Activated naive CD8-positive, alpha-beta T cell treated with anti-CD3 and anti-CD28 coated beads for 36 hours (primary cell): ENCODE measurements around the gene STARD9. TPM values are rescaled to one million over a fixed set of nuclear protein-coding genes. Genes with fewer than 3 reads are reported as not detected.
A peak's percentile ranks its signal among the peaks of the same experiment; 100 is the strongest.

Source experiments
- DNase-seq: peaks from one replicate; pipeline ENCODE4 v3.0.0; 2021
- H3K27ac Mint-ChIP-seq: one replicate; pipeline ENCODE4 v1.8.0; 2022; ENCODE audit warnings: mild to moderate bottlenecking, moderate library complexity, mixed read lengths
- H3K27me3 Mint-ChIP-seq: one replicate; pipeline ENCODE4 v1.8.0; 2022; ENCODE audit warnings: mild to moderate bottlenecking, mixed read lengths
- H3K36me3 Mint-ChIP-seq: one replicate; pipeline ENCODE4 v1.8.0; 2021; ENCODE audit warnings: mild to moderate bottlenecking, mixed read lengths
- H3K4me1 Mint-ChIP-seq: one replicate; pipeline ENCODE4 v1.8.0; 2021; ENCODE audit warnings: mixed read lengths
- H3K4me3 Mint-ChIP-seq: one replicate; pipeline ENCODE4 v1.8.0; 2022; ENCODE audit warnings: mild to moderate bottlenecking, moderate library complexity, mixed read lengths
- H3K9me3 Mint-ChIP-seq: one replicate; pipeline ENCODE4 v1.8.0; 2022; ENCODE audit warnings: mixed read lengths
- total RNA-seq, 2 experiments: library from RNA; stranded (reverse); gene quantifications; one replicate each; pipeline ENCODE4 v1.2.3, GENCODE V29; 2021

Gene STARD9
- total RNA-seq, 2 experiments from 2014 or later, result 4.2 to 4.4 TPM

- H3K4me1 Mint-ChIP-seq, result peaks cover 52% of the 10 kb centered on the region
- no peak for DNase-seq
- peak overlapping the region; percentile 89 for H3K27ac Mint-ChIP-seq
- no peaks in the 10 kb centered on the region for H3K36me3 Mint-ChIP-seq
- H3K4me3 Mint-ChIP-seq, result peak overlapping the region; percentile 49
- H3K9me3 Mint-ChIP-seq, result no peaks in the 10 kb centered on the region
- no peaks in the 10 kb centered on the region for H3K27me3 Mint-ChIP-seq
Observed at GRCh38 chr15:42604894-42605744, 29.7 kb downstream of the STARD9 start.

GRCh38 chr15:42605796-42606195 lies 30.4 kb downstream of the STARD9 start:
- H3K36me3 Mint-ChIP-seq, result no peaks in the 10 kb centered on the region
- peak overlapping the region; percentile 49 for H3K4me3 Mint-ChIP-seq
- peaks cover 52% of the 10 kb centered on the region for H3K4me1 Mint-ChIP-seq
- DNase-seq, result no peak
- H3K27me3 Mint-ChIP-seq, result no peaks in the 10 kb centered on the region
- H3K27ac Mint-ChIP-seq, result peak overlapping the region; percentile 89
- no peaks in the 10 kb centered on the region for H3K9me3 Mint-ChIP-seq

- H3K4me3 Mint-ChIP-seq, result no peak overlapping the region
- H3K4me1 Mint-ChIP-seq, result peaks cover 52% of the 10 kb centered on the region
- peak overlapping the region; percentile 30 for H3K27ac Mint-ChIP-seq
- H3K36me3 Mint-ChIP-seq, result no peaks in the 10 kb centered on the region
- no peaks in the 10 kb centered on the region for H3K9me3 Mint-ChIP-seq
- no peaks in the 10 kb centered on the region for H3K27me3 Mint-ChIP-seq
- DNase-seq, result peak; percentile 64
Observed at GRCh38 chr15:42608110-42608531, 32.7 kb downstream of the STARD9 start.

GRCh38 chr15:42608752-42609488 lies 33.5 kb downstream of the STARD9 start:
- H3K27ac Mint-ChIP-seq, result peak overlapping the region; percentile 22
- no peaks in the 10 kb centered on the region for H3K9me3 Mint-ChIP-seq
- peak overlapping the region; percentile 5 for H3K4me3 Mint-ChIP-seq
- no peak for DNase-seq
- H3K27me3 Mint-ChIP-seq, result no peaks in the 10 kb centered on the region
- H3K36me3 Mint-ChIP-seq, result no peaks in the 10 kb centered on the region
- H3K4me1 Mint-ChIP-seq, result peaks cover 45% of the 10 kb centered on the region

GRCh38 chr15:42611532-42611931 lies 36.1 kb downstream of the STARD9 start:
- Mint-ChIP-seq H3K27me3 (no peaks in the 10 kb centered on the region), H3K9me3 (no peaks in the 10 kb centered on the region)

GRCh38 chr15:42612367-42612912 lies 37.0 kb downstream of the STARD9 start:
- Mint-ChIP-seq H3K9me3 (no peaks in the 10 kb centered on the region), H3K4me1 (peaks cover 19% of the 10 kb centered on the region), H3K4me3 (no peak overlapping the region), H3K27ac (no peak overlapping the region), H3K36me3 (no peaks in the 10 kb centered on the region), H3K27me3 (no peaks in the 10 kb centered on the region)
- no peak for DNase-seq

More at GRCh38 chr15:42611532-42611931, 36.1 kb downstream of the STARD9 start:
- Mint-ChIP-seq H3K36me3 (no peaks in the 10 kb centered on the region), H3K4me1 (peaks cover 21% of the 10 kb centered on the region), H3K4me3 (no peak overlapping the region), H3K27ac (no peak overlapping the region)
- DNase-seq, result no peak

- H3K9me3 Mint-ChIP-seq, result no peaks in the 10 kb centered on the region
- no peaks in the 10 kb centered on the region for H3K27me3 Mint-ChIP-seq
- H3K4me1 Mint-ChIP-seq, result peaks cover 2% of the 10 kb centered on the region
- no peak overlapping the region for H3K4me3 Mint-ChIP-seq
- no peak for DNase-seq
- H3K36me3 Mint-ChIP-seq, result no peaks in the 10 kb centered on the region
- no peak overlapping the region for H3K27ac Mint-ChIP-seq
Observed at GRCh38 chr15:42616107-42616506, 40.7 kb downstream of the STARD9 start.

GRCh38 chr15:42619656-42620371 lies 44.4 kb downstream of the STARD9 start:
- H3K27ac Mint-ChIP-seq, result no peak overlapping the region
- H3K4me3 Mint-ChIP-seq, result no peak overlapping the region
- peaks cover 2% of the 10 kb centered on the region for H3K4me1 Mint-ChIP-seq
- H3K27me3 Mint-ChIP-seq, result no peaks in the 10 kb centered on the region
- DNase-seq, result no peak
- H3K9me3 Mint-ChIP-seq, result no peaks in the 10 kb centered on the region
- no peaks in the 10 kb centered on the region for H3K36me3 Mint-ChIP-seq

- Mint-ChIP-seq H3K4me1 (peaks cover 2% of the 10 kb centered on the region), H3K4me3 (no peak overlapping the region), H3K9me3 (no peaks in the 10 kb centered on the region), H3K27me3 (no peaks in the 10 kb centered on the region), H3K36me3 (peaks cover 2% of the 10 kb centered on the region), H3K27ac (no peak overlapping the region)
- DNase-seq, result no peak
Observed at GRCh38 chr15:42621386-42621785, 46.0 kb downstream of the STARD9 start.

- Mint-ChIP-seq H3K9me3 (no peaks in the 10 kb centered on the region), H3K27ac (no peak overlapping the region), H3K36me3 (peaks cover 2% of the 10 kb centered on the region), H3K4me3 (no peak overlapping the region), H3K4me1 (peaks cover 2% of the 10 kb centered on the region), H3K27me3 (no peaks in the 10 kb centered on the region)
- no peak for DNase-seq
Observed at GRCh38 chr15:42621996-42622925, 46.9 kb downstream of the STARD9 start.

GRCh38 chr15:42623951-42624350 lies 48.5 kb downstream of the STARD9 start:
- H3K27ac Mint-ChIP-seq, result no peak overlapping the region
- DNase-seq, result no peak
- H3K36me3 Mint-ChIP-seq, result peaks cover 2% of the 10 kb centered on the region
- no peaks in the 10 kb centered on the region for H3K27me3 Mint-ChIP-seq
- peaks cover 2% of the 10 kb centered on the region for H3K4me1 Mint-ChIP-seq
- H3K4me3 Mint-ChIP-seq, result no peak overlapping the region
- no peaks in the 10 kb centered on the region for H3K9me3 Mint-ChIP-seq

- Mint-ChIP-seq H3K4me1 (no peaks in the 10 kb centered on the region), H3K27ac (no peak overlapping the region), H3K27me3 (no peaks in the 10 kb centered on the region), H3K4me3 (no peak overlapping the region), H3K36me3 (peaks cover 9% of the 10 kb centered on the region), H3K9me3 (no peaks in the 10 kb centered on the region)
- DNase-seq, result no peak
Observed at GRCh38 chr15:42627485-42627884, 52.1 kb downstream of the STARD9 start.

GRCh38 chr15:42628761-42629160 lies 53.4 kb downstream of the STARD9 start:
- H3K27ac Mint-ChIP-seq, result no peak overlapping the region
- H3K4me3 Mint-ChIP-seq, result no peak overlapping the region
- DNase-seq, result no peak
- no peaks in the 10 kb centered on the region for H3K27me3 Mint-ChIP-seq
- no peaks in the 10 kb centered on the region for H3K9me3 Mint-ChIP-seq
- peaks cover 9% of the 10 kb centered on the region for H3K36me3 Mint-ChIP-seq
- H3K4me1 Mint-ChIP-seq, result no peaks in the 10 kb centered on the region

- DNase-seq, result no peak
- no peak overlapping the region for H3K27ac Mint-ChIP-seq
- H3K36me3 Mint-ChIP-seq, result peaks cover 9% of the 10 kb centered on the region
- H3K4me3 Mint-ChIP-seq, result no peak overlapping the region
- H3K4me1 Mint-ChIP-seq, result no peaks in the 10 kb centered on the region
- no peaks in the 10 kb centered on the region for H3K9me3 Mint-ChIP-seq
- H3K27me3 Mint-ChIP-seq, result no peaks in the 10 kb centered on the region
Observed at GRCh38 chr15:42632105-42632675, 56.8 kb downstream of the STARD9 start.
